ENCODE data around the gene RGS7. TPM values are rescaled to one million over a fixed set of nuclear protein-coding genes. Genes with fewer than 3 reads are reported as not detected.

The RGS7 gene
- polyA plus RNA-seq, 1 donor from 2014 or later = 24.2 TPM

DNA sequence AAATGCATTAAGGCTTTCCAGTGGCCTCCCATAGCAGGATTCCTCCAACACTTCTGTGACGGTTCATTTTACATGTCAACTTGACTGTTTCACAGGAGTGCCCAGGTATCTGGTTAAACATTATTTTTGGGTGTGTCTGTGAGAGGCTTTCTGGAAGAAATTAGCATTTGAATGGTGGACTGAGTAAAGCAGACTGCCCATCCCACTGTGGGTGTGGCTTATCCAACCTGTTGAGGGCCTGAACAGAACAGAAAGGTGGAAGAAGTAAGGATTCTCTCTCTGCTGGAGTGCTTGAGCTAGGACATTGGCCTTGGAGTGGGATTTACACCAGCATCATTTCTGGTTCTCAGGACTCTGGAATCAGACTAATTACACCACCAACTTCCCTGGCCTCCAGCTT lies 85.6 kb downstream of the RGS7 start:
- H4K20me1 ChIP-seq (ENCODE audit: insufficient read depth) = no peaks in the 10 kb centered on the region
- no peaks in the 10 kb centered on the region for H3K36me3 ChIP-seq (ENCODE audit: insufficient read depth, low read length)
- no peaks in the 10 kb centered on the region for H3K27me3 ChIP-seq (ENCODE audit: insufficient read depth, low read depth, low read length)
- no peaks in the 10 kb centered on the region for H3K9me3 ChIP-seq (ENCODE audit: low read length)
- no peak overlapping the region for H3K9ac ChIP-seq (ENCODE audit: low read length)
- H3K4me2 ChIP-seq (ENCODE audit: low read length) = no peak overlapping the region
- TF ChIP-seq EP300 (conservative IDR thresholded peaks at IDR 0.05; ENCODE audit: poor library complexity, severe bottlenecking) = no peak
- TF ChIP-seq CTCF (IDR thresholded peaks at IDR 0.05; ENCODE audit: poor library complexity, severe bottlenecking) = no peak
- no peak for TF ChIP-seq EZH2 (IDR thresholded peaks at IDR 0.05; ENCODE audit: borderline replicate concordance, insufficient read depth, low read length, poor library complexity, severe bottlenecking)
- TF ChIP-seq SMC3 (conservative IDR thresholded peaks at IDR 0.05; ENCODE audit: poor library complexity) = no peak
- no peak overlapping the region for H3K4me3 ChIP-seq (ENCODE audit: low read length)
- H3K27ac ChIP-seq (ENCODE audit: low read length) = no peak overlapping the region
- no peaks in the 10 kb centered on the region for H3K79me2 ChIP-seq (replicated peaks; ENCODE audit: insufficient read depth, low read length)
- H2AFZ ChIP-seq (ENCODE audit: low read depth, low read length) = no peak overlapping the region
- no peaks in the 10 kb centered on the region for H3F3A ChIP-seq (ENCODE audit: insufficient read depth, low read length, poor library complexity, severe bottlenecking)
- no peaks in the 10 kb centered on the region for H3K9me2 ChIP-seq (ENCODE audit: insufficient read depth, low read length)

DNA sequence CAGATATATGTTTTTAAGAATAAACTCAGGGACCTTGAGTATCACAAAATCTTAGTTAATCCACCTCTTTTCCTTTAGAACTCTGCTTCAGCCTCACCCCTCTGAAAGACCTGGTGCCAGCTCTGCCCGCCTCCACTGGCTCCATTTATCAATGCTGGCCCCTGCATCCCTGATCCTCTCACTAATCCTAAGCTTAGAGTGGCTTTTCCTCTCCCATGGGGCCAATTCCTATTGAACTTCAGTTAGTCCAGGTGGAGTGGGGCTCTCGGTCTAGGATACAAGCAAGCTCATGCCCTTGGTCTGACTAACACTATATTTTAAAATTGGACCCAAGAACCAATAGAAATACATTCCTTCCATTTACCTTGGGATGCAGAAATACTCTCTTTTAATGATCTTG lies 87.0 kb downstream of the RGS7 start:
- Histone ChIP-seq H3K9me2 (ENCODE audit: insufficient read depth, low read length) (no peaks in the 10 kb centered on the region), H3K79me2 (replicated peaks; ENCODE audit: insufficient read depth, low read length) (no peaks in the 10 kb centered on the region), H3K27ac (ENCODE audit: low read length) (no peak overlapping the region), H3K36me3 (ENCODE audit: insufficient read depth, low read length) (no peaks in the 10 kb centered on the region), H3K9me3 (ENCODE audit: low read length) (no peaks in the 10 kb centered on the region), H3K4me2 (ENCODE audit: low read length) (no peak overlapping the region), H4K20me1 (ENCODE audit: insufficient read depth) (no peaks in the 10 kb centered on the region), H3K27me3 (ENCODE audit: insufficient read depth, low read depth, low read length) (no peaks in the 10 kb centered on the region), H3K9ac (ENCODE audit: low read length) (no peak overlapping the region), H2AFZ (ENCODE audit: low read depth, low read length) (no peak overlapping the region), H3F3A (ENCODE audit: insufficient read depth, low read length, poor library complexity, severe bottlenecking) (no peaks in the 10 kb centered on the region), H3K4me3 (ENCODE audit: low read length) (no peak overlapping the region)
- no peak for TF ChIP-seq TAF1 (IDR thresholded peaks at IDR 0.05; ENCODE audit: low read depth)
- TF ChIP-seq EP300 (conservative IDR thresholded peaks at IDR 0.05; ENCODE audit: poor library complexity, severe bottlenecking) = no peak
- no peak for TF ChIP-seq POLR2AphosphoS5 (IDR thresholded peaks at IDR 0.05)
- no peak for TF ChIP-seq CTCF (IDR thresholded peaks at IDR 0.05; ENCODE audit: poor library complexity, severe bottlenecking)
- TF ChIP-seq RAD21 (conservative IDR thresholded peaks at IDR 0.05) = no peak
- TF ChIP-seq, protein P1, sequence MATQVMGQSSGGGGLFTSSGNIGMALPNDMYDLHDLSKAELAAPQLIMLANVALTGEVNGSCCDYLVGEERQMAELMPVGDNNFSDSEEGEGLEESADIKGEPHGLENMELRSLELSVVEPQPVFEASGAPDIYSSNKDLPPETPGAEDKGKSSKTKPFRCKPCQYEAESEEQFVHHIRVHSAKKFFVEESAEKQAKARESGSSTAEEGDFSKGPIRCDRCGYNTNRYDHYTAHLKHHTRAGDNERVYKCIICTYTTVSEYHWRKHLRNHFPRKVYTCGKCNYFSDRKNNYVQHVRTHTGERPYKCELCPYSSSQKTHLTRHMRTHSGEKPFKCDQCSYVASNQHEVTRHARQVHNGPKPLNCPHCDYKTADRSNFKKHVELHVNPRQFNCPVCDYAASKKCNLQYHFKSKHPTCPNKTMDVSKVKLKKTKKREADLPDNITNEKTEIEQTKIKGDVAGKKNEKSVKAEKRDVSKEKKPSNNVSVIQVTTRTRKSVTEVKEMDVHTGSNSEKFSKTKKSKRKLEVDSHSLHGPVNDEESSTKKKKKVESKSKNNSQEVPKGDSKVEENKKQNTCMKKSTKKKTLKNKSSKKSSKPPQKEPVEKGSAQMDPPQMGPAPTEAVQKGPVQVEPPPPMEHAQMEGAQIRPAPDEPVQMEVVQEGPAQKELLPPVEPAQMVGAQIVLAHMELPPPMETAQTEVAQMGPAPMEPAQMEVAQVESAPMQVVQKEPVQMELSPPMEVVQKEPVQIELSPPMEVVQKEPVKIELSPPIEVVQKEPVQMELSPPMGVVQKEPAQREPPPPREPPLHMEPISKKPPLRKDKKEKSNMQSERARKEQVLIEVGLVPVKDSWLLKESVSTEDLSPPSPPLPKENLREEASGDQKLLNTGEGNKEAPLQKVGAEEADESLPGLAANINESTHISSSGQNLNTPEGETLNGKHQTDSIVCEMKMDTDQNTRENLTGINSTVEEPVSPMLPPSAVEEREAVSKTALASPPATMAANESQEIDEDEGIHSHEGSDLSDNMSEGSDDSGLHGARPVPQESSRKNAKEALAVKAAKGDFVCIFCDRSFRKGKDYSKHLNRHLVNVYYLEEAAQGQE (IDR thresholded peaks at IDR 0.05; ENCODE audit: borderline replicate concordance) = no peak
- TF ChIP-seq SMC3 (conservative IDR thresholded peaks at IDR 0.05; ENCODE audit: poor library complexity) = no peak
- no peak for TF ChIP-seq MXI1 (conservative IDR thresholded peaks at IDR 0.05; ENCODE audit: poor library complexity, severe bottlenecking)
- TF ChIP-seq EZH2 (IDR thresholded peaks at IDR 0.05; ENCODE audit: borderline replicate concordance, insufficient read depth, low read length, poor library complexity, severe bottlenecking) = no peak
